Stimulated activated CD4-positive, alpha-beta T cell treated with anti-CD3 and anti-CD28 coated beads, Interleukin-15, amount 100 ng/mL, for 24 hours (primary cell): ENCODE data around the gene PKIB.

ENCODE experiments used
- DNase-seq: peaks from one replicate; pipeline ENCODE4 v3.0.0-alpha.2; 2020

PKIB gene

GRCh38 chr6:122749451-122750050 lies 139.3 kb downstream of the PKIB start:
- DNase-seq = no peak

DNA sequence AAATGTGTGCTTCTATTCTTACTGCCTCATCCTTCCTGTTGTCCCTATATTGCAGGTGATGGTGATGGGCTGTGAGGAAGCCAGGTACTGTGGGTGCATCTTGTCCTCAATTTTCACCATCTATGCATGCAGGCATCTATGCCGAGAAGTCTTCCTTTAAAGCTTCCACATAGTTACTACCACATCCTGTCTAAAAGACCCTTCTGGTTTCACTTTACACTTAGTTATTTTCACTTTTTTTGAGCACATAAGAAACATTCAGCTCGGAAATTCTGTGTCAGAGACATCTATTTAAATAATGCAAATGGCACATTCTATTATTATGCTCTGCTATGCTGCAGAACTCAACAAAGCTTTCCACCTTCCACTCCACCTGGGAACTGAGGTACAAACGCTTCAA lies 141.1 kb downstream of the PKIB start:
- DNase-seq = no peak

DNA sequence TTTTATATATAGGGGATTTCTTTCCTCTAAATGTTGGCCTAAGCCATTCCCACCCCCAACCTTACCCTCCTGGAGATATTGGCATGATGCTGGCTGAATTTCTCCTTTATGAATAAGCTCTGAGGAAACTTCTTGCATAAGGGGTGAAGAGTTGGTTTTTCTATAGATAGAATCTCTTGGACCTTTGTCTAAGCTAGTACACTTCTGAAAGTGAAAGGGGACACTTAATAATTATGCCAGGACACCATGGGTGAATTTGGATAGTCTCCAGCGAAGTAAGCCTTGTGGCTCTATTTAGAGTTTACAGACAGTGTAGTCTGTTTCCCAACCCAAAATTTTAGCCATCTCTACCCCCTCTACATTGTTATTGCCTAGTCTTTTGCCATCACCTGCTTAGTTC lies 142.3 kb downstream of the PKIB start:
- DNase-seq = no peak

GRCh38 chr6:122753000-122753687 lies 142.9 kb downstream of the PKIB start:
- no peak for DNase-seq

DNA sequence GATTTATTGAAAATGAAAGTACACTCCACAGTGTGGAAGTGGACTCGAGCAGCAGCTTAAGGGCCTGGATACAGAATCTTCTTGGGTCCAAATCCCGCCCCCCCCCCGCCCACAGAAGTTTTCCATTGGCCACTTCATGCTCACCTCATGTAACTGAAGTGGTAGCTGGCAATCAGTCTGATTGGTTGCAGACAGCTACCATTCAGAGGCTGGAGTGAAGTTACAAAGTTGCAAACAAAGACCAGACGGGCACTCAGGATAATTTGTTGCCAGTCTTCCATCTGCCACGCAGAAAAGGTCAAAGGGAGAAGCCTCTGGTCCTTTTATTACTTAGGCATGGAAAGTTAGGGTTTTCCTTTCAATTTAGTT lies 143.5 kb downstream of the PKIB start:
- DNase-seq = no peak

GRCh38 chr6:122754191-122754731 lies 144.1 kb downstream of the PKIB start:
- DNase-seq = no peak

DNA sequence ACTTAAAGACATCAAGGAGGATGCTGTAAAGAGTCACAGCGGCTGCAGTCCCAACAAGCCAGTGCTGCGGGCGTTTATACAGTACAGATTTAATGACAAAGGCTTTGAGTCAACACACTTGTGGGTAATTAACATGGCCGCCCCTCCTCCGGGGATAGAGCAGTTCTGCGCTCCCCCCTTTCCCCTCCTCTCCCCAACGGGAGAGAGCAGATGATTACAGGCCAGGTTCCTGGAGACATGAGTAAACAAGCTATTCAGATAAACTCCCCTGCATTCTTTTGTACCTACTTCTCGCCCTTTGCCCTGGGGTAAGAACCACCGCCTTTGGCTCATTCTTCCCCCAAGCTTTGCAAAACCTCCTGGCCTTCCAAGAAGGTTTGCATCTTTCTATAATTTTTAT lies 145.7 kb downstream of the PKIB start:
- DNase-seq = no peak

DNA sequence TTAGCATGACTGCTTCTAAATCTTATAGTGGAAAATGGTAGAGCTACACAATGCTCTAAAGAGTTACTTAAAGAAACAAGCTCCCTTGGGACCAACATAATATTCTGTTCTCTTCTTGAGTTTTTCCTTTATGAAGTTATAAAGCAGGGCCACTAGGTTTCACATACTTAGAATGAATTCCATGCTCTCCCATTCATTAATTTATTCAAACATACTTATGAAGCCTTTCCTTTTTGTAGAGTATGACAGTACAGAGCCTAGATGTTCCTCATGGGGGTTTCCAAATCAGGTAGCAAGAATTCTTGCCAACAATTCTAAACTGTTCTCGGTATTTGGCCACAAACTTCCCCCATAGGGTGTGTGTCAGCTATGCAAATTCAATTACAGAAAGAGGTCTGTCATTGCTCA lies 148.7 kb downstream of the PKIB start:
- no peak for DNase-seq

GRCh38 chr6:122760330-122760729 lies 150.1 kb downstream of the PKIB start:
- DNase-seq = no peak

DNA sequence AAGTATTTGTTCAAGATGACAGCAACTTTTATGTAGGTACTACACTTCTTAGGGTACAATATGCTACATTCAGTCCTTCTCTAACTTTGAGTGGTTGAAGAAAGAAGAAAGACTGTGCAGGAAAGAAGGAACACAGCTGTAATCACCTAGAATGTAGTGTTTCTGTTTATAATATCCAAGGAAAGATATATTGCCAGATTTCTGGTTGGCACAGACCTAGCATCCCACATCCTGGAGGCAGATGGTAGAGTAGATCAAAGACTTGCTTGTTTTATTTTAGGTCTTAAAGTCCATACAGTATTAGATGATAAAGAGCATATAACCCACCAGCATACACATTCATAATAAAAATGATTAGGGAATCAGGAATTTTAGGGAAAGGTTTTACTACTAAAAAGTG lies 156.1 kb downstream of the PKIB start:
- no peak for DNase-seq

GRCh38 chr6:122770835-122771601 lies 160.8 kb downstream of the PKIB start:
- DNase-seq = no peak

DNA sequence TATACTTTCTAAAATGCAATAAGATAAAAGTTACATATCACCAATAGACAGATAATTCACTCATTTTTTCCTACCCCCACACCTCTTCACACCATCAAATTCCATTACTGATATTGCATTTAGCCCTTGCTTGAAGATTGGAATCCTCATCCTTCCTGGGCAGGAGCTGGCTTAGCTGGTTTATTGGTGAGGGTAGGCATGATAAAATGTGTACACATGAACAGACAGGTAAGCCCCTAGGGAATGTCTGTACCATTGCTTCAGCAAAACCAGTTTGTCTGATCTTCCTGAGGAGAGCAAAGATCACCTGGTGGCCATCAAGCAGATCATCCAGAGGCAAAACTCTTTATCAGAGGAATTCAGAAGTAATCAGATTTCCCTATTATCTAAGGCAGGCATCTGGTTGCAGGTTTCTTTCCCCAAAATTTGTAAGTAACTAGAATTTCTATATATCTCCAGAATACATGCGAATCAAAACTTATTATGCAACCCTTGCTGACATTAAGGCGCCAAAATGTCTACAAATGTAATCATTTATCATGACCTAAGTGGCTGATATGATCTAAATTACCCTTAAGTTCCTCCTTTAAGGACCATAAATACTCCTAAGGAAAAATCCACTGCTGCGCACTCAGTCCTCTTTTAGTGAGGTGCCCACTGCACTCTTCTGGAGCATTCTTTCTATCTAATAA lies 162.7 kb downstream of the PKIB start:
- DNase-seq = no peak
